COLO829 (cell line): Measurements from ENCODE around the gene NPY4R.
"Not testable (repeated sequence)": the region's sequence is repeated elsewhere in the genome, so short reads cannot be mapped to it uniquely, and the experiment has no call there.

Experiments used
- DNase-seq: peaks from one replicate; pipeline ENCODE4 v3.0.0; 2012; ENCODE audit warnings: low spot score

NPY4R gene, protein sequence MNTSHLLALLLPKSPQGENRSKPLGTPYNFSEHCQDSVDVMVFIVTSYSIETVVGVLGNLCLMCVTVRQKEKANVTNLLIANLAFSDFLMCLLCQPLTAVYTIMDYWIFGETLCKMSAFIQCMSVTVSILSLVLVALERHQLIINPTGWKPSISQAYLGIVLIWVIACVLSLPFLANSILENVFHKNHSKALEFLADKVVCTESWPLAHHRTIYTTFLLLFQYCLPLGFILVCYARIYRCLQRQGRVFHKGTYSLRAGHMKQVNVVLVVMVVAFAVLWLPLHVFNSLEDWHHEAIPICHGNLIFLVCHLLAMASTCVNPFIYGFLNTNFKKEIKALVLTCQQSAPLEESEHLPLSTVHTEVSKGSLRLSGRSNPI

DNA sequence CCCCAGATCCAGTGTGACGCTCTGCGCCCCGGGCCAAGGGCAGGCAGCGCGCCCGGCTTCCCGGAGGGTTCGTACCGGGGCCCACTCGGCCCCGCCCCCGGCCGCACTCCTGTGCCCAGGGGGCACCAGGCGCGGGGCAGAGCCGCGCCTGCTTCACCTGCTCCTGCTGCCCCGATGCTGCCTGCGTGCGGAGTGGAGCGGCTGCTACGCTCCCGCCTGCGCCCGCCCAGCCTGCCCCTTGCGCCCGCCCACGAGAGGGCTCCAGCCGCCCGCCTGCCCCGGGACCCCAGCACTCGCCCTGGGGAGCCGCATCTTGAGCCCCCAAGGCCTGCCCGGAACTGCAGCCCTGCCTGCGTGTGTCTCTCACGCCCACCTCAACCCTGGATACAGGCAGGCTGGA, at the start of gene NPY4R:
TSS of gene NPY4R (minus strand) at position 194 of the 400 bp plus-strand sequence. CDS start 3,323 bp downstream, outside the sequence.
- DNase-seq: not testable (repeated sequence)

DNA sequence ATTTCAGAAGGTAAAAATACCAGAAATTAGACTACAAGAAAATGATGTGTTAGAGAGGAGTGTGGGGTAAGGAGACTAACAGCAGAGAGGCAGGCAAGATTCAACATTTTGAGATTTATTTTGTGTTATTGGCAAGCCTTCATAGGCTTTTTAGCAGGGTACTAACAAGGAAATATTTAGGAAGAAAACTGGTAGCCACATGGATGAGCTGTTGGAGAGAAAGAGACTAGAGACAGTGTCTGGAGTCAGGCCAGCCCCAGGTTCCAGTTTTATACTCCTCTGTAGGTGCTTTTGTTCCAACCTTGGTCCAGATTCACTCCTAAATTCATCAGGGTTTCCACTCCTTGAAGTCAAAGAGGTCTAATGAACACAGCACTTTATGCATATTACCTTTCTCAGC, 49.6 kb upstream of the NPY4R start:
- DNase-seq: no peak

DNA sequence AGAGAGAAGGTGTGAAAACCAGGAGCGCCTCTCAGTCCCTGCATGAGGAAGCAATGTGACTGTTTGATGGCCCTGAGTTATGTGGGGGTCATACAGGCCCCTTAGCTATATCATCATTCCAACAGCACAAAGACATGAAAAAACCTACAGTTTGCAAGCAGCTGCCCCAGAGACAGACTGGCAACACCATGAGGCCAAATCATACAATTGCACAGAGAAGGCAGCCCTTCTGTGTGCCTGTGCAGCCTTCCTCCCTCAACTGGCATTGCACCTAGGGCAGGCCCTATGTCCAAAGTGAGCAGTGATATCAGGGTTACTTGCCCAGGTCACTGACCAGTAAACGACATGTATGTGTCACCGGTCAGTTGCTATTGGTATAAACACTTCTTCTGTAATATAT, 49.1 kb upstream of the NPY4R start:
- no peak for DNase-seq

DNA sequence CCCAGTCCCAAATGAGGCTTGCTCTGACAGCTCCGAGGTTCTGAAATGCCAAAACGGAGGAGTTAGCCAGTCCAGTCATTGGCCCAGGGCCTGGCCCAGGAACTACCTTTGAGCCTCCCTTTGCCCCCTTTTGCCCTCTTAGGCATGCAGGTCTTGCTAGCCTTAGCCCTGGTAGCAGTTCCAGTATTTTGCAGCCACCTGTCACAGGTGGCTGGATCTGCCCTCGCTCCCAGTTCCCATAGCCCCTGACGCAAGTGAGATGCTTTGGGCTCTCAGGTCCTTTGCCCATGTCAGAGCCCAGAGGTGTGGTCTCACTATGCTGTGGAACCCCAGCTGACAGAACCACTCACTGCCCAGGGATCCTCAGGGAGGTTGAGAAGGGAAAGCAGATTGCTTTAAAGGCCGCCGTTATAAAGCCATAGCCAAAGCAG, 48.7 kb upstream of the NPY4R start:
- DNase-seq: no peak

DNA sequence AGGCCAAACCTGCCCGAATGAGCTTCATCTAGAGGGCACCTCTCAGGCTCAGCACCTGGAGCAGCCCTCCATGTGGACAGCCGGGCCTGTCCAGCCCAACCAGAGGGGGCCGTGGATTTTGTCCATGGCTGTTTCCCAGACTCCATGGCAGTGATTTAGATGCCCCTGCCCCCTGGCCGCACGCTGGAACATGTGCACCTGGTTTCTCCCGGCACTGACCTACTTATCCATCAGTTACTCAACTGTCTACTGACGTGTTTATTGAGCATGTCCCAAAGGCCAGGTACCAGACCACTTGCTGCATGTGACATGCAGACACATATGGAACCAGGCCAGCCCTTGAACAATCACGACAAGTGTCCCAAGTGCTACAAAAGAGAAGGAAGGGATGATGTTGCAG, 47.6 kb upstream of the NPY4R start:
- DNase-seq: not testable (repeated sequence)

DNA sequence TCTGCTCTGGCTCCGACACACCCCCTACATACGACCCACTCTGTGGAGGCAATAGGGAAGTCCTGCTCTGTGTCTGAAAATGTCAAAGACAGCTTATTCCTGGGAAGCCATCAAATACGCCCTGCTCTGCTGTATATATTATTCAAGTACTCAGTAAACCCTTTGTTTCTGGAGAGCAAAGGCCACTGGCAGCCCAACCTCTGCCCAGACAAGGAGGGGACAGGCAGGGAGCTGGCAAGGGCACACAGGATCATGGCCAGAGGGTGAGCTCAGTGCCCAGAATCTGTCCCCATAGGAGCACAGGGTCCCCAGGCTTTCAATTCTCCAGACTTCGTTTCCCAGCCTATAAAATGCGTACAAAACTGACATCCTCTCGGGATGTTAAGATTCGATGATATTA, 47.0 kb upstream of the NPY4R start:
- DNase-seq: not testable (repeated sequence)

DNA sequence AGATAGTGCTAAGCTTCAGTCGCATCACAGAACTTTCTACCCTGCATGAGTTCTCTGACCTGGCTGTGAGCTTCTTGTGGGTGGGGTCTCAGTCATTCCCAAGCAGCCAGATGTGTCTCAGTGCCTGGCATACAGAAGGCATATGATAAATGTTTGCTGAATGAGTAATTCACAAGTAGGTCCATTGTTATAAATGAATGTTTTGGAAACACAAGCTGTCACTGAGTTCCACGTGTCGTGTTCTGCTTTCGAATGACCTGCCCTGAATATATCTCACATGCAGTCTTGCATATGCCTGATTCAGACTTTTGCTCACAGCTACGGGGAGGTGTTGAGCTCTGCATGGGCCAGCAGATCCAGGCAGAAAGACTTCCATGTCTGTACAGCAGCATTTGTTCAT, 46.2 kb upstream of the NPY4R start:
- not testable (repeated sequence) for DNase-seq

DNA sequence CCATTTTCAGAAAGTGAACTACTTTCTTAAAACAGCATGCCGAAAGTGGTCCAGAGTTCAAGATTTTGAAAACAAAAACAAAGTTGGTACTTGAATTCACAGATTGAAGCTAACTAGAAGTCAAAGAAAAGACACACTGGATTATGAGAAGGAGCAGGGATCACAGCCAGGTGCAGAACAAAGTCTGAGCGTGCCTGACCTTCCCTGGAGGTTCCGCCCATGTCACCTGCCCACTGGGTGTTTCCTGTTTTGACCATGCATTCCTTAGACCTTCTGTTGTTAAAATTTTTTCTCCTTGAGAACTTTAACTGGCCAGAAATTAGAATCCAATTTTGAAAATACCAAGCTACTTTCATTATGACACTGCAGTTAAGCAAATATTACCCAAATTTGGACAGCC, 34.2 kb upstream of the NPY4R start:
- not testable (repeated sequence) for DNase-seq

DNA sequence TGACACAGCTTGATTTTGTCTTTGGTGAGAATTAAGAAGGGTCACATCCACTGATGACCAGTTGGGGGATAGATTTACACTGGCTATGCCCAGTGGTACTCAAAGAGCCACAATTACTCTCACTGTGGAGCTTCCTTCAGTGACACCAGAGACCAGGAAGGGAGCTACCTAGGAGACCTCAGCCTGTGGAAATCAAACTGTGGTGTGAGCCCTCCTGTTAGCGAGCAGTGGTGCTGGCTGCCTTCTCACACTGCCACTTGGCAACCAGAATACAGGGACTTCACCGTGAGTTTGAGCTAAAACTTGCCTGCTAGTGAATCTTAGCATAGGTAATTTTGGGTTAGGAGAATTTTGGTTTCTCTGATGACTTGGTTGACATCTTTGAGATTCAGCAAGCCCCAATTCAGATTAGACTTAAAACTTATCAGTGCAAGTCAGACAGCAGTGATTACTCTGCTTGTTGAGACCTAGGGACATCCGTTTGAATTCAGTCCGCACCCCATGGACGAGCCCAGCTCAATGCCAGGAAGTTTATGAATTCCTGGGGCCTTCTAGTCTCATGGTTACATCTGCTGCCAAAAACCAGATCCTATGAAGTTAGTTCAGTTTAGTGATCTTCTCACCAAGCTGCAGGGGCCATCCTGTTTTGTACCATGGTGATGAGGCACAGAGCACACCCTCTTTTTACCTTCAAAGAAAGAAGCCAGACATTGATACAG, 33.4 kb upstream of the NPY4R start:
- not testable (repeated sequence) for DNase-seq

DNA sequence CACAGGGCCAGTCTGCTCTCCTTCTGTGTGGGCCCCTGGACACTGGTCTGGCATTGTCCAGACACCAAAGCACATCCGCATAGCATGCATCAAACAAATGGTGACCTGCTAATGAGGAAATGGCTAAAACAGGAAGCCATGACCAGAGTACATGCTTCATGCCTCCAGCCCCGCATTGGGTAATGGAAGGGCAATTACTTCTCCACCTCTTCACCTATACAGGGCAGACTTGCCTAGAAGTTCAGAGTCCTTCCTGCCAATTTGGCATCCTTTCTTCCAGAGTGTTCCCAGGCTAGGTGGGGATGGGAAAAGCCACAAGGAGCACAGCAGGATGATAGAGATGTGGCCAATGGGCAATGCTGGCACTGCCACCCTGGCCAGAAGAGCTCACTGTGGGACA, 32.1 kb upstream of the NPY4R start:
- not testable (repeated sequence) for DNase-seq

DNA sequence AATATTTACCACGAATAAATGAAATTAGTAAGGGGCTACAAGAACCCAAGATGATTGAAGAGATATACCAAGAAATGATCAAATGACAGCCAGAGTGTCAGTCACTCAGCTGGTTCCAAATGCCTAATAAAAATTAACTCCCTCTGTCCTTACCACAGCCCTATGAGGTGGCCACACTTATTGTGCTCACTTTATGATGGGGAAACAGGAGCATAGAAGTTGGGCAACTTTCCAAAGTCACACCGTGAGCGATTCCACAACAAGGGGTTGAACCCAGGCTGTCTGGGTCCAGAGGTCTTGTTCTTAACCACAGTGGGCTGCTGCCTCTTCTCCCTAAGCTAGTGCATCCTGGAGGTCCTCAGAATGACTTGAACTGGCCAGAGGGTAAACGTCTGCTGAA, 31.6 kb upstream of the NPY4R start:
- not testable (repeated sequence) for DNase-seq

DNA sequence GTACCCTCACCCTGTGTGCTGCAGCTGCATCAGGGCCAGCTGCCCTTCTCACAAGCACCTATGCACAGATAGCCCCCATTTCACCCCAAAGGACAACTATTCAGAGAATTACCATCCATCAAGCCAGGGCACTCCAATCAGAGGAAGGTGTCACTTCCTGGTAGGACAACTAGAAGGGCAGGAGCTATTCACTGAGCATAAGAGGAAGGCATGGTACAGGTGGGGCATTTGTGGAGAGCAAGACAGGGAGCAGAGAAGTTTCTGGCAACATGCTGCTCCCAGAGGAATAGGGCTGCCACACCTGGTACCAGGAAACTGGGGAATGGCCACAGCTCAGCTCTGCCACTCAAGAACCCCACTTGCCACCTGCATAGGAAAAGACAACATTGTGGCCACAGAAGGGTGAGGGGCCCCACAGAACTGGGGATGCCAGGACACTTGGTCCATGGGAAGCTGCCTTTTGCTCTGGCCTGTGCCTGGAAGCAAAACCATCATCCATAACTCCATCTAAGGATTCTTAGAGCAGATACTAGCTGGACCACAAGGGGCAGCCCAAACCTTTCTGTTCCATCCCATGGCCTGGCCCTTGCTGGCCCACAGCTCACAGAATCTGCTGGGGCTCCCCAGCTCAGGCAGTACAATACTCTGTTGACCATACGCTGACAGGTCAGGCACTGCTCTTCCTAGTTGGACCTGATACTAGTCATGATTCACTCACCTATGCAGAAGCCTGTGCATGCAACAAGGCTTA, 25.8 kb upstream of the NPY4R start:
- DNase-seq: not testable (repeated sequence)

DNA sequence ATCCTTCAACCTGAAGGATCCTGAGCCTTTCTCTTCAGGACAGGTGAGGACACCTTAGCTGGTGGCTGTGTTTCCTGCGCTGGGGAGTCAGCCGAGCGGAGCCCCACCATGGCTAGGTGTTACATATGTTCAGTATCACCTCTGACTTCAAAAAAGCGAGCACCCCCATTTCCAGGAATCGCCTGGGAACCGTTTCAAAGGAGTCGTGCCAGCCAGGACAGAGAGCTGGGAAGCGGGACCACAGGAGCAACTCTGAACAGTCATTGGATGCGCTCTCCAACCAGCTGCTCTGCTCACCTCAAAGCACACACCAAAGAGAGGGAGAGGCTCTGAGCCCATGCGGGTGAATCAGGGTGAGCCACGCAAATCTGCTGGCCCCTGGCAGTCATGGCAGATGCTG, 24.5 kb upstream of the NPY4R start:
- not testable (repeated sequence) for DNase-seq

DNA sequence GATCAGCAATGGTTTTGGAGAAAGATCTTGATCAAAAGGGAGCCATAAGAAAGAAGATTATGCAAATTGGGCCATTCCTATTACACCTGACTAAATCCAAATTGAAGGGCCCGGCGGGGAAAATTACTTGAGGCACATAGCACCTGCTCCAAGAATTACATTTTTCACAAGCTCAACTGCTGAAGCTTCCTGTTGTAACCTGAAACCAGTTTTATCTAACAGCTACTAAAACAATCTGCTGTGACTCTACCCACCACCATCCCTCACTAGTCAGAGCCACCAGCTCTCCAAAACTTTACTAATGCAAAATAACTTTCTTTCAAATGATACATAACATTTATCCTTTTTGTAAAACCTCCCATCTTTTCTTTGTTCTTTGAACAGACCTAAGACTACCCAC, 20.7 kb upstream of the NPY4R start:
- not testable (repeated sequence) for DNase-seq

DNA sequence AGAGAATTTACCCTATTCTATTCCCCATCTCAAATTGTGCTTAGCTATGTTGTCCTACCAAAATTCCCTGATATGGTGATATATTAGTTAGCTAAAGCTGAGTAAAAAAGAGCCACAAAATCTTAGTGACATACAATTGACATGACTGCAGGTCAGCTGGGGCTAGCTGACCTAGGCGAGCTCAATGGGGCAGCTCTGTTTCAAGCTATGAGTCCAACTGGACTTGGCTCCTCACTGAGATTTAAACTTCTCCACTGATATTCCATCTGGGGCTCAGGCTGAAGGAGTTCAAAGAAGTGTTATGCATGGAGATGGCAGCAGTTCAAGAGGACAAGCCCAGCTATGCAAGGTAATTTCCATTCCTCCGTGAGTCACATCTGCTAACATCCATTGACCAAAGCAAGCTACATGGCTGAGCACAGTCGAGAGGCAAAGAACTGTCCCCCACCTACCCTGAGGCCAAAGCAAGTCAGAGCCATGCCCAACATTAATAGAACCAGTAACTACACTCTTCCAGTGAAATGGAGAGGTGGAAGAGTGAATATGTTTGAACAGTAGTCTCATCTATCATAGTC, 9.1 kb upstream of the NPY4R start:
- not testable (repeated sequence) for DNase-seq

DNA sequence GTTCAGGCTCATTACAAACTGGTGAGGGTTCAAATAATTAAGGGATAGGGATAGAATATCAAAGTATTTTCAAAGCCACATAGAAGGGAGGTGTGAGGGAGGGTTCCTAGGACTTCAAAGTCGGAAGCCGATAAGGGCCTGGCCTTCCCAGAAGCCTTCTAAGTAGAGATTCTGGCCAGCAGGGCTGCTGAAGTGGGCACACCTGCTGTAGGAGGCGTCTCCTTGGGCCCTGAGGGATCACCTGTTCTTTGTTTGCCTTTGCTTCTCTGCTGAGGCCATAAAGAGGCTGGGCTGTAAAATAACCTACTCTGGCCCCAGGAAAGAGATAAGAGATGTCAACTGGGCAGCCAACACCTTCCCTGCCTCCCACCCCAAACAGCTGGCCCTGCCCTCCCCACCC, 8.0 kb upstream of the NPY4R start:
- DNase-seq: not testable (repeated sequence)

DNA sequence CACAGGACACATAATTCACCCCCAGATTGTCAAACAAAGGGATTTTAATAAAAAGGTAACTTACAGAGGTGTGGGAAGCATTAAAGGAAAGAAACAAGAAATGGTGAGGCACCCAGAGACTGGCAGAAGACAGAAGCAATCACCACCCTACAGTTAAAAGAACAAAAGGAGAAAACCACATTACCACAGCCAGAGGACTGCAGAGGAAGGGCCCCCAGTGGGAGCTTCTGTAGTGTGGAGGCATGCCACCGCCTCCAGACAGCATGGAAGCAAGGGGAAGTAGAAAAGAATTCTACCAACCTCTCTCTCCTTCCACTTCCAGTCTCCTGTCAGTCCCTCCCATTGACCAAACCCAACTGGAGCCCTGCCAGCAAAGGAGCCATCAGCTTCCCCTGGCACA, 4.4 kb upstream of the NPY4R start:
- not testable (repeated sequence) for DNase-seq

DNA sequence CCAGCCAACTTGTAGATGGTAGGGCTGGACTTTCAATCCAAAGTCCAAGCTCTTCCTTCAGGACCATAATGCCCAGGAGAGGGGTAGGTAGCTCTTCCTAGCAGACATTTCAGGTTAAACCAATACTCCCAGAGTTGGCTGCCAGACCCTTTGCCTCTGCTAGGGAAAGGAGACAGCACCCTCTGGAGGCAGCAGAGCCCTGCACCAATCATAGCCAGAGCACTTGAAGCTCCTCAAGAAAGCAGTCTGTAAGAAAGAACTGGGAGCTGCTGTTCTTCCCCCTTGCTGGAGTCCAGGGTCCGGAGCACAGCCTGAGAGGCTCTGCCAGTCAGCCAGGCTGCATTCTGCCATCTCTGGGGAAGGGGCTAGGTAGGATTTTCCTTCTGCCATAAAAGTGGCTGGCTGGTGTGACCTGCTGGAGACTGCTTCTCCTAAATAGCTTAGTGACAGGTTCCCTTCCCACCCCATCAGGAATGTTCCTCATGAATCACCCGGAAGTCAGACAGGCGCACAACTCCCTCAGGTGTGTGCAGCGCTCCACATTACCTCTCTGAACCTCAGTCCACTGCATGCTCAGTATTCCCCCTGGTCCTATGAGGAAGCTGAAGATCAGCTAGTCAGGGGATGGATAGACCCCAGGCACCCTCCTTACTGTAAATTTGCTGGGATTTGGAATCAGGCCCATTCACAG, 2.5 kb upstream of the NPY4R start:
- DNase-seq: not testable (repeated sequence)

DNA sequence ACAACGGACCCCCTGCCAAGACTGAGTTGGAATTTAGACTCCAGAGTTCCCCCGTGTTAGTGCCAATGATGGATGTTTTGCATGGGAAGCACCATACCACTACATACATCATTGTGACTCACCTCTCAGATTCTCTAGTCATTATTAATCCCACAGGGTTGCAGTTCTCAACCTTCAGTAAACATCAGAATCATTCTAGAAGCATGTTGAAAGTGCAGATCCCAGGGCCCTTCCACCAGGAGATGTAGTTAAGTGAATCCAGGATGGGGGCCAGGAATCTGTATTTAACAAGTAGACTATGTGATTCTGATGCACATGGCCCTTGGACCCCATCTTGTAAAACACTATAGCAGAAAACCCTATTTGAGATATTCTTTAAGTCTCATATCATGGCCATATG, 2.1 kb downstream of the NPY4R start:
- DNase-seq: not testable (repeated sequence)

DNA sequence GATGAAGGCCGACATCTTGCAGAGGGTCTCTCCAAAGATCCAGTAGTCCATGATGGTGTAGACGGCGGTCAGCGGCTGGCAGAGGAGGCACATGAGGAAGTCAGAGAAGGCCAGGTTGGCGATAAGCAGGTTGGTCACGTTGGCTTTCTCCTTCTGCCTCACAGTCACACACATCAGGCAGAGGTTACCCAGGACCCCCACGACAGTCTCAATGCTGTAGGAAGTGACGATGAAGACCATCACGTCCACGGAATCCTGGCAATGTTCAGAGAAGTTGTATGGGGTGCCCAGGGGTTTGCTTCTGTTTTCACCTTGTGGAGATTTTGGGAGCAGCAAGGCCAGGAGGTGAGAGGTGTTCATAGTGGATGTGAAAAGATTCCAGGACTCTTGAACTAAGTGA, 3.5 kb downstream of the NPY4R start:
- not testable (repeated sequence) for DNase-seq

DNA sequence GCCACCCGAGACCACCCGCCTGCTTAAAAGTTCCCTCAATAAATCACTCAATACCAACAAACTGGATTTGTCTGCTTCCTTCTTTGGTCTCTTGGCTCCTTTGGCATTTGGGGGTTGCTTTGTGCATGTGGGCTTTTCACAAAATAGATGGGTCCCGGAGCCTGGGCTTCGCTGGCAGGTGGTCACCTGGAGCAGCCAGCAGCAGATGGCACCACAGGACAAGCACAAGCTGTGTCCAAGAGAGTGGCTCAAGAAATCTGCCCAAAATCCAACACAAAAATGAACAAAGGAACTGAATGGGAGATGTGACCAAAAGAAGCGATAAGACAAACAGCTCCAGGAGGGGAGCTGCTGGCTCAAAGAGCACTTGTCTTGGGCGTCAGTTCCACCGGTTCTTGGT, 6.2 kb downstream of the NPY4R start:
- DNase-seq: not testable (repeated sequence)

DNA sequence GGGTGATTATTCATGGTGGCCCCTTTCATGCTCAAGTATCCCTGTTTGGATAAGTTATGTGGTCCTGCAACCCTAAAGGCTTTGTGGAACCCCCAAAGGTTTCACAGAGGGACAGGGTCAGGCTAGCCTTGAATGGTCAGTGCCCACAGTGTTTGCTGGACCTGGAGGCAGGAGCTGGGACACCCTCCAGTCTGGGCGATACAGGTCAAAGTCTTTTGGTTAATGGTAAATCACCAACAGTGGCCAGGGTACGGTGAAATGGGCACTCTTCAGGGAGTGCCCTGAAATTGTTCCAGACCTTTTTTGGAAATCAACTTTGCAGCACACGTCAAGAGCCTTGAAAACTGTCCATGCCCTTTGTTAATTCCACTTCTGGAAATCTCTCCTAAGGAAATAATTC, 8.7 kb downstream of the NPY4R start:
- not testable (repeated sequence) for DNase-seq
